ENCODE measurements around the gene ZCWPW1. TPM values are rescaled to one million over a fixed set of nuclear protein-coding genes. Genes with fewer than 3 reads are reported as not detected.

The ZCWPW1 gene
- total and polyA plus RNA-seq, 7 donors = 1.2 to 9.4 (median 5.4) TPM

GRCh38 chr7:100373261-100373831, 55.2 kb downstream of the ZCWPW1 start, which contains the start of gene PILRA:
Gene PILRA (plus strand): TSS chr7:100373487. CDS start chr7:100373657, 170 bp downstream.
- Histone ChIP-seq H3K27me3 (no peaks in the 10 kb centered on the region), H3K4me1 (peaks cover 0 to 14% (median 4%) of the 10 kb centered on the region in 4 donors), H3K36me3 (peaks cover 0 to 2% (median 0%) of the 10 kb centered on the region in 4 donors), H3K4me3 (peak within 1 kb of the TSS in 2 of 4 donors; percentile 19 to 30), H3K27ac (peak within 1 kb of the TSS; percentile 17 to 50 (median 40)), H3K9me3 (no peaks in the 10 kb centered on the region)
- TF ChIP-seq POLR2A (IDR thresholded peaks at IDR 0.05) (no peak), POLR2AphosphoS5 (IDR thresholded peaks at IDR 0.05) (no peak)
- DNase-seq = no peak
- 48 to 62% methylated on average over 12 of the region's 12 CpGs for WGBS, 2 donors
- intact Hi-C loops (cut with DNase I) = no loop called here

DNA sequence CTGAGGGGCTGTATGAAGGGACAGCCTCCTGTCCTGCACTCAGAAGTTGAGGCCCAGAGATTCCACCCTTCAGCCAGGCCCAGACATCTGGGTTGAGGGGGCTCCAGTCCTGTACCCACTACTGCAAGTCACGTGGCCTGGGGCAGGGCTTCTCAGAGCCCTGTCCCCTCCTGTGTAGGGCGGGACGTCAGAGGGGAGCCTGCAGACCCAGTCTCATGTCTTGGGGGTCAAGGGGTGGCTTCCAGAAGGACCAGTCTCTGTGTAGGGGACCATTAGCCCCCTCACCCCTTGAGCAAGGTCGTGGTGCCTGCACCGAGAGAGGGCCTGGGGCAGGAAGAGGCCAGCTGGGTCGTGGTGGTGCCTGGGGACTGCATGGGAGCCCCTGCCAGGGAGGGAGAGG, 55.8 kb downstream of the ZCWPW1 start:
- intact Hi-C loops (cut with DNase I) = no loop called here
- Histone ChIP-seq H3K9me3 (no peaks in the 10 kb centered on the region), H3K36me3 (peaks cover 0 to 7% (median 0%) of the 10 kb centered on the region in 4 donors), H3K4me1 (peaks cover 0 to 14% (median 4%) of the 10 kb centered on the region in 4 donors), H3K27me3 (no peaks in the 10 kb centered on the region), H3K27ac (peak overlapping the region; percentile 17 to 50 (median 40)), H3K4me3 (no peak overlapping the region)
- DNase-seq = no peak
- 57 to 67% methylated on average over 6 of the region's 6 CpGs for WGBS, 2 donors
- TF ChIP-seq POLR2A (IDR thresholded peaks at IDR 0.05) = no peak
- TF ChIP-seq, protein P1, sequence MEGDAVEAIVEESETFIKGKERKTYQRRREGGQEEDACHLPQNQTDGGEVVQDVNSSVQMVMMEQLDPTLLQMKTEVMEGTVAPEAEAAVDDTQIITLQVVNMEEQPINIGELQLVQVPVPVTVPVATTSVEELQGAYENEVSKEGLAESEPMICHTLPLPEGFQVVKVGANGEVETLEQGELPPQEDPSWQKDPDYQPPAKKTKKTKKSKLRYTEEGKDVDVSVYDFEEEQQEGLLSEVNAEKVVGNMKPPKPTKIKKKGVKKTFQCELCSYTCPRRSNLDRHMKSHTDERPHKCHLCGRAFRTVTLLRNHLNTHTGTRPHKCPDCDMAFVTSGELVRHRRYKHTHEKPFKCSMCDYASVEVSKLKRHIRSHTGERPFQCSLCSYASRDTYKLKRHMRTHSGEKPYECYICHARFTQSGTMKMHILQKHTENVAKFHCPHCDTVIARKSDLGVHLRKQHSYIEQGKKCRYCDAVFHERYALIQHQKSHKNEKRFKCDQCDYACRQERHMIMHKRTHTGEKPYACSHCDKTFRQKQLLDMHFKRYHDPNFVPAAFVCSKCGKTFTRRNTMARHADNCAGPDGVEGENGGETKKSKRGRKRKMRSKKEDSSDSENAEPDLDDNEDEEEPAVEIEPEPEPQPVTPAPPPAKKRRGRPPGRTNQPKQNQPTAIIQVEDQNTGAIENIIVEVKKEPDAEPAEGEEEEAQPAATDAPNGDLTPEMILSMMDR (IDR thresholded peaks at IDR 0.05) = no peak
- no peak for TF ChIP-seq POLR2AphosphoS5 (IDR thresholded peaks at IDR 0.05)
- TF ChIP-seq EP300 (IDR thresholded peaks at IDR 0.05) = no peak

GRCh38 chr7:100372256-100372655, 56.2 kb downstream of the ZCWPW1 start:
- Histone ChIP-seq H3K9me3 (no peaks in the 10 kb centered on the region), H3K36me3 (peaks cover 0 to 12% (median 0%) of the 10 kb centered on the region in 4 donors), H3K4me1 (peaks cover 0 to 14% (median 4%) of the 10 kb centered on the region in 4 donors), H3K27me3 (no peaks in the 10 kb centered on the region), H3K27ac (peak overlapping the region in 3 of 4 donors; percentile 17 to 50 (median 42)), H3K4me3 (no peak overlapping the region)
- no peak for DNase-seq
- WGBS, 2 donors = 41 to 51% methylated on average over 8 of the region's 8 CpGs
- intact Hi-C loops (cut with DNase I) = no loop called here
- TF ChIP-seq POLR2AphosphoS5 (IDR thresholded peaks at IDR 0.05) (peak in 1 of 4 donors; percentile 12), EP300 (IDR thresholded peaks at IDR 0.05) (no peak), POLR2A (IDR thresholded peaks at IDR 0.05) (no peak)
- TF ChIP-seq, protein P1 (IDR thresholded peaks at IDR 0.05) = no peak

DNA sequence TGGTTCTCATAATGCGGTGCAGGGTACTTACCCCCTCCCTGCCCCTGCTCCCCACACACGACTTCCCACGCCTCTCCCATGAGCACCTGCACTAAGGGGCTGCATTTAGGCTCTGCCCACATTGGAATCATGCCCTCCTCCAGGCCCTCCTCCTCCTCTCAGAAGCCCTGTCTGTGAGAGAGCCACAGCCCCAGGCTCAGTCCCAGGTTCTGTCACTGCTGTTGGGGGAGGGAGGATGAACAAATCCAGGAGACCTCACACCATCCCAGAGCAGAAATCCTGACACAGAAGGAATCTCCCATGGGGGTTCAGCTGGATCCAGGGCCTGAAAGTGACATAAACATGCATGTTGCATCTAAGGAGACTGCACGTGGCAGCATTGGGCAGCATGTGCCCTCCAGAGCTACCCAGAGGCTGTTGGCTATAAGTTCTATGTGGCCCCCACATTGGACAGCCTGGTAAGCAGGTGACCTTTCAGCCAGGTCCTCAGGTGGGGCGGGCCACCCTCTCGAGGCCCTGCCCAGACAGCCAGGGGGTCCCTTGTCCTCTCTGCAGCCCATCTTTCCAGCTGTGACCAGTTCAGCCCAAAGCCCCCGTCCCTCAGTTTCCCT, 56.8 kb downstream of the ZCWPW1 start:
- H3K4me1 ChIP-seq = peaks cover 0 to 14% (median 4%) of the 10 kb centered on the region in 4 donors
- no peak for DNase-seq
- H3K27ac ChIP-seq = peak overlapping the region in 1 of 4 donors; percentile 12
- no peaks in the 10 kb centered on the region for H3K9me3 ChIP-seq
- 72 to 80% methylated on average over 7 of the region's 7 CpGs for WGBS, 2 donors
- intact Hi-C loops (cut with DNase I) = no loop called here
- TF ChIP-seq POLR2A (IDR thresholded peaks at IDR 0.05) (no peak), POLR2AphosphoS5 (IDR thresholded peaks at IDR 0.05) (no peak), EP300 (IDR thresholded peaks at IDR 0.05) (no peak)
- TF ChIP-seq, protein P1 (IDR thresholded peaks at IDR 0.05) = no peak
- peaks cover 0 to 15% (median 0%) of the 10 kb centered on the region in 4 donors for H3K36me3 ChIP-seq
- H3K27me3 ChIP-seq = no peaks in the 10 kb centered on the region
- H3K4me3 ChIP-seq = no peak overlapping the region

DNA sequence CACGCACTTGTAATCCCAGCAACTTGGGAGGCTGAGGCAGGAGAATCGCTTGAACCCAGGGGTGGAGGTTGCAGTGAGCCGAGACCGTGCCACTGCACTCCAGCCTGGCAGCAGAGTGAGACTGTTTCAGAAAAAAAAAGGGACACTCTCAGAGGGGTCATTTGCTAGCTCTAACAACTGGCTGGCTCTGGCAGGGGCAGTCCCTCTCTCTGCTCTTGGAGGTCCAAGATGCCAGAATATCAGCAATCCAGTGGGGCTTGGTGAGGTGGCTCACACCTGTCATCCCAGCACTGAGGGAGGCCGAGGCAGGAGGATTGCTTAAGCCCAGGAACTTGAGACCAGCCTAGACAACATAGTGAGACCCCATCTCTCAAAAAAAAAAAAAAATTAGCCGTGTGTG, 57.8 kb downstream of the ZCWPW1 start:
- TF ChIP-seq POLR2AphosphoS5 (IDR thresholded peaks at IDR 0.05) = no peak
- TF ChIP-seq, protein P1 (IDR thresholded peaks at IDR 0.05) = no peak
- TF ChIP-seq POLR2A (IDR thresholded peaks at IDR 0.05) = no peak
- no peak for TF ChIP-seq EP300 (IDR thresholded peaks at IDR 0.05)
- intact Hi-C loops (cut with DNase I) = no loop called here
- peaks cover 0 to 14% (median 4%) of the 10 kb centered on the region in 4 donors for H3K4me1 ChIP-seq
- WGBS, 2 donors = 74 to 94% methylated on average over 6 of the region's 6 CpGs
- DNase-seq = no peak
- H3K36me3 ChIP-seq = peaks cover 0 to 15% (median 0%) of the 10 kb centered on the region in 4 donors
- no peaks in the 10 kb centered on the region for H3K27me3 ChIP-seq
- no peak overlapping the region for H3K4me3 ChIP-seq
- no peaks in the 10 kb centered on the region for H3K9me3 ChIP-seq
- no peak overlapping the region for H3K27ac ChIP-seq
